KOPT-K1 (cell line): ENCODE measurements around the gene RAB34.

Source experiments
- H3K27ac ChIP-seq: fragments of 200-600 bp; sonication (generic); 2 replicates; pipeline ENCODE4 v1.5.1; 2016; ENCODE audit warnings: antibody characterized with exemption, mild to moderate bottlenecking, low read depth, low read length; ENCODE audit not compliant: poor library complexity, severe bottlenecking
- H3K36me3 ChIP-seq: fragments of 200-600 bp; sonication (generic); 2 replicates; pipeline ENCODE4 v1.5.1; 2017; ENCODE audit warnings: antibody characterized with exemption, mild to moderate bottlenecking, low read length, moderate library complexity; ENCODE audit not compliant: insufficient read depth
- H3K9me3 ChIP-seq: fragments of 200-600 bp; sonication (generic); 2 replicates; pipeline ENCODE4 v1.5.1; 2017; ENCODE audit warnings: antibody characterized with exemption, low read length, mild to moderate bottlenecking; ENCODE audit not compliant: insufficient read depth, poor library complexity, severe bottlenecking

RAB34 gene, protein sequence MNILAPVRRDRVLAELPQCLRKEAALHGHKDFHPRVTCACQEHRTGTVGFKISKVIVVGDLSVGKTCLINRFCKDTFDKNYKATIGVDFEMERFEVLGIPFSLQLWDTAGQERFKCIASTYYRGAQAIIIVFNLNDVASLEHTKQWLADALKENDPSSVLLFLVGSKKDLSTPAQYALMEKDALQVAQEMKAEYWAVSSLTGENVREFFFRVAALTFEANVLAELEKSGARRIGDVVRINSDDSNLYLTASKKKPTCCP

DNA sequence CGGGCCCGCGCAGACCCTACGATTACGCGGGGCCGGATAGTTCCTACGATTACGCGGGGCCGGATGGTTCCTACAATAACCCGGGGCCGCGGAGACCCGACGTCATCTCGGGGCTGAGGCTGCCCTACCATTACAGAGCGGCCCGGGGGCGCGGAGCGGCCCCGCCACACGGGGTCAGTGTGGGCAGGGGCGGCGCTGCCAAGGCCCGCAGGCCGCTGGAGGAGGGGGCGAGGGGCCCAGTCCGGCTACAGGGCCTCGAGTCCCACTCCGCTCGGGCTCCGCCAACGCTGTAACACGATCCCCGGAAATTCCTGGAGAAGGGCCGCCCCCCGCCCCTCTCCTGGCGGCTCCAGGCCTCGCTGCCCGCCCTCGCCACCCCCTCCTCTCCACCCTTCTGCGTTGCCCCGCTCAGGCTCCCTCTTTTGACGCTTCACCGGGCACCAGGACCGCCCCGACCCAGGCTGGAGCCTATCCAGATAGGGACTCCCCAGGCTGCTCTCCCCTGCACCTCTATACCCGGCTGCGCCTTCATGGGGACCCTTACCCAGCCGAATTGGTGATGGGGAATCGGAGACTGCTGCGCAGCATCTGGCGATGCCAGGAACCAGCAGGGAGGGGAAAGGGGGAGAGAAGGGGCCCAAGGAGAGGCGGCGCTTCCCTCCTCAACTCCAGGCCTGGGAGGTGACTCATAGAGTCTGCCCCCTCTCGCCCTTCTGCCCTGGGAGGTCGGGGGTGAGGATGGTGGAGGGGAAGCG, at the start of gene RAB34:
TSS of gene RAB34 (minus strand) at position 291 of the 755 bp plus-strand sequence. CDS start 602 bp downstream, outside the sequence.
- peaks cover 26% of the 10 kb centered on the region for H3K36me3 ChIP-seq
- H3K27ac ChIP-seq, result no peak within 1 kb of the TSS
- no peaks in the 10 kb centered on the region for H3K9me3 ChIP-seq

DNA sequence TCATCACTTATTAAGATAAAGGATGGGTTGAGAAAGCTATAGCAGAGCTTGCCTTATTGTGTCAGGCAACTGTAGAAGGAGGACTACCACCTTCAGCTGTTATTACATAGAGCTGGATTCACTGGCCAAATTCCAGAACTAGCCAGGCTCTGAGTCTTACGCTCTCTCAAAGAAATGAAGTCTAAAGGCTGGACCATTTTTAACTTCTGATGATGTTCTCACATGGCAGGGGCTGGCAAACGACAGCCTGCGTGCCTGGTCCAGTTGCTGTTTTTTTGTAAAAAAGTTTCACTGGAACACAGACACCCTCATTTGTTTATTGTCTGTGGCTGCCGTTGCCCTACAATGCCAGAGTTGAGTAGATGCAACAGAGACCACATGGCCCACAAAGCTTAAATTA, 47.4 kb upstream of the RAB34 start:
- no peaks in the 10 kb centered on the region for H3K9me3 ChIP-seq
- peaks cover 52% of the 10 kb centered on the region for H3K36me3 ChIP-seq
- no peak overlapping the region for H3K27ac ChIP-seq

DNA sequence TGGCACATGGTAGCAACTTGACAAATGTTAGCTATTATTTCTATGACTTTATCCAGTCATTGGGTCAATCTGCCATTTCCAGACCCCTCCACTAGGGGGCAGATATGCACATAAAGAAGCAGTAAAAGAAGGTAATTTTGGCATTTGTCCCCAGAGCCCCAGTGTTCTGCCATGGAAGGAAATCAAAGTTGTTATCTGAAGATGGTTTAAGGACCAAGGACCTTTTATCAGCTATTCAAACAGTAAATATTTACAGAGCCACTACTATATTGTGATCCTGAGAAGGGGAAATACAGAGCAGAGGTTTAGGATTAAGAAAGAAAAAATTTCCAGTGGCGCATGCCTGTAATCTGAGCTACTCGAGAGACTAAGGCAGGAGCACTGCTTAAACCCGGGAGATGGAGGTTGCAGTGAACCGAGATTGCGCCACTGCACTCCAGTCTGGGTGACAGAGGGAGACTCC, 46.2 kb upstream of the RAB34 start:
- Histone ChIP-seq H3K9me3 (no peaks in the 10 kb centered on the region), H3K27ac (no peak overlapping the region), H3K36me3 (peaks cover 64% of the 10 kb centered on the region)

DNA sequence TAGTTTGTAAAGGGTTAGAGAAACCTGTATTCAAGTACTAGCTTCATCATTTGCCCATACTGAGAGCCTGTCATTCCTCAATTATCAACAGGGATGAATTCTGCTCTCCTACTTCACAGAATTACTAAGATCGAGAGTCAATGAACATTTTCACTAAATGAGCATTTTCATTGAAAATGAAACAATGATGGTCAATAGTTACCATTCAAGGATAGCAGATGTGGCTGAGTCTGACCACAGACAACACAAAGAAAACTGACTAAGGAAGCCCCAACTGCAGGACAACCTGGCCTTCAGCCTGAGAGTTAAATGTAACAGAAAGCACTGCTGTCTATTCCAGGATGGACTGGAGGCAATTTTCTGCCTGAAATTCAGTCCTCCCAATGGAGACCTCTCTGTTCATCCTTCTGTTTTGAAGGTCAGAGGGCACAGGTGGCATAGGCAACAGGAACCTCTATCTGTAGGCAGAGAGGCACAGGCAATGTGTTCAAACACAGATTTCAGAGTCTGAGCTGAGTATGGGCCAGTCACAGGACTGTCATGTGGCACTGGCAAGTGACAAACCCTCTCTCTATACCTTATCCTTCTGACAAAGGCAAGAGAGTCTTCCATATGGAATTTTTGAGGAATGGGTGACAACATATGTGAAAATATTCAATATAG, 45.6 kb upstream of the RAB34 start:
- Histone ChIP-seq H3K36me3 (peaks cover 69% of the 10 kb centered on the region), H3K27ac (no peak overlapping the region), H3K9me3 (no peaks in the 10 kb centered on the region)

DNA sequence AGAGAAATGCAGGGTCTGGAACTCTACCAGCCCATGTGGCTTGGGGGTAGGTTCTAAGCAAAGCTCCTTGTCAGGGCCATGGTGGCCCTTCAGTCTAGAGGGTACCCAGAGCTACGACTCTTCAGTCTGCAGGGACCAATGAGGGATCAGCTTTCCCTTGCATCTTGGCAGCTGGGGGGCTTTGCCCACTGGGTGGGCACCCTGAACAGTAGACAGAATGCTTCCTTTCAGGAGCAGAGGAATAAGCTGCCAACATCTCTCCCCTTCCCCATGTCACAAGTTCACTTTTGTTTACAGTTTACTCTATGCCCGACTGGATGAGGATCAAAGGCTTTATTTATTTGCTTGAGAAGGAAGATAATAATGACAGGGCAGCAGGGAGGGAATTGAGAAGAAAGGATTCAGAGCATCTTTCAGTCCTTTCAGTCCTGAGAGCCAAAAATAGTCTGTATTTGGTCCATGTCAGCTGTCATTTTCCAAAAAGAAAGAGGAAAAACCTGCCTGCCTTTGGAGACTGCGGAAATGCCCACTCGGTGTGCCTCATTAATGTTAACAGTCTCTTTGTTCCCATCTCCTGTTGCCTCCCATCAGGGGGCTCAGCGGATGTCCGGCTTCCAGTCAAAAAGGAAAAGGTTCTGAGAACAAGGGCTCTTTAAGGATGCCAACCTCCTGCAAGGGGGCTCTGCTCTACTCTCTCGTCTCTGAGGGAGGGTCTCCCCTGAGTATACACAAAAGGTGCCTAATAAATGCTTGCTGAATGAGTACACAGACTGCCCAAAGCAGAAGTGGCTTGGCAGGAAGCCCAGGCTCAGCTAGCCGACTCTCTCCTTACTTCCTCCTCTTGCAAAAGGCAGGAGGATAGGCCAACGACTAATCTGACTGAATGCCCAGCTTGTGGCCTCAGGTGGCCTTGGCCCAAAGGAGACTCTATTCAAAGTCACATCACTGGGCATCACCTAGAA, 43.2 kb upstream of the RAB34 start:
- peaks cover 75% of the 10 kb centered on the region for H3K36me3 ChIP-seq

DNA sequence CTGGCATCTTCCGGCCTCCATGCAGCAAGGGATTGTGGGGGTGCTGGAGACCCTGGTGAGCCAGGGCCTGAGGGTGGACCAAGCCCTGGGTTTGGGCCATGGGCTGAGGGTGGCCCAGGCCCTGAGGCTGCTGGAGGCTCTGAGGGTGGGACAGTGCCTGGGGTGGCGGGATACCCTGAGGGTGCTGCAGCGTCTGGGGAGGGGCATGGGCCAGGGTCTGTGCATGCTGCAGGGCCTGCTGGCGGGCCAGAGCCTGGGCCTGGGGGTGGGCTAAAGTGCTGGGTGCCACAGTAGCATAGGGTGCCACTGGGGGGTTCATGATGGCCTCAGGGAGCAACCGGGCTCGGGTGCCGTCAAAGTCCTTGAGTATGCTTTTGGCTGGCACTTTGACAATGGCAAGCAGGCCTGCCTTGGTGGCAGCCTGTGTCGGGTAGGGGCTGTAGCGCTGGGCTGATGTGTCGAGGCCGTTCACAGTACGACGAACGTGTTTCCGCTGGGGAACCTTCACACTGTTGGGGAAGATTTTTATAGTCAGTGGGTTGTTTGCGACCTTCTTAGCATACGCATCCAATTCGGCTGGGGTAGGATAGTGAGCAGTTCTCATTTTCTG, 41.7 kb upstream of the RAB34 start:
- Histone ChIP-seq H3K27ac (no peak overlapping the region), H3K36me3 (peaks cover 69% of the 10 kb centered on the region), H3K9me3 (no peaks in the 10 kb centered on the region)

More for the DNA sequence above, 43.2 kb upstream of the RAB34 start:
- no peaks in the 10 kb centered on the region for H3K9me3 ChIP-seq
- no peak overlapping the region for H3K27ac ChIP-seq

DNA sequence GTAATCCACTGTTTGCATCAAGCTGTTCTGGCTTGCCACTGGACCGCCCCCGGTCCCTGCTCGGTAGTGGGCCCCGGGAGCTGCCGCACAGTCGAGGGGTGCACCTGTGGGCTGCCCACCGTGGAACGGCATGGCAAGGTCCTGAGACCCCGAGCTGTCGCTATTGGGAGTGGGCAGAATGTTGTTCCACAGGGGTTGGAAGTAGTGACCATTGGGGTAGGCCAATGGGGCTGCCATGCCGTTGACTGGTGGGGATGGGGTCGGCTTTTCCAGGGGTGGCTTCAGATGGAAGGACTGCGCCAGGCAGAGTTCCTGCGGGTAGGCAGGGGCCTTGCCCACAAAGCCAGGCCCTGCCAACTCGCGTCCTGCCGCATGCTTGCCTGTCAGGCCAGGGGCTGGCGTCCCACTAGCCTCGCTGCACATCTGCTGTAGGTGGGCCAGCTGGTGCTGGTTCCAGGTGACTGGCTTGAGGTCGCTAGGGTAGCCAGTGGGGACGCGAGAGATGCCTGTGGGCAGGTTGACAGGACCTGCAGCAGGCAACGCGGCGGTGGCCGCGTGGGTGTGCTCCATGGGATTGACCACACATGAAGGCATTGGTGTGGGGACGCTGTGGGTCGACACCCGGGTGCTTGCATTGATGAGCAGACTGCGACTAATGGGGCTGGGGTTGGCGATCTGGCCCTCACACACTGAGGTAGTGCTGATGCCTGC, 40.9 kb upstream of the RAB34 start:
- Histone ChIP-seq H3K27ac (no peak overlapping the region), H3K9me3 (no peaks in the 10 kb centered on the region), H3K36me3 (peaks cover 69% of the 10 kb centered on the region)

DNA sequence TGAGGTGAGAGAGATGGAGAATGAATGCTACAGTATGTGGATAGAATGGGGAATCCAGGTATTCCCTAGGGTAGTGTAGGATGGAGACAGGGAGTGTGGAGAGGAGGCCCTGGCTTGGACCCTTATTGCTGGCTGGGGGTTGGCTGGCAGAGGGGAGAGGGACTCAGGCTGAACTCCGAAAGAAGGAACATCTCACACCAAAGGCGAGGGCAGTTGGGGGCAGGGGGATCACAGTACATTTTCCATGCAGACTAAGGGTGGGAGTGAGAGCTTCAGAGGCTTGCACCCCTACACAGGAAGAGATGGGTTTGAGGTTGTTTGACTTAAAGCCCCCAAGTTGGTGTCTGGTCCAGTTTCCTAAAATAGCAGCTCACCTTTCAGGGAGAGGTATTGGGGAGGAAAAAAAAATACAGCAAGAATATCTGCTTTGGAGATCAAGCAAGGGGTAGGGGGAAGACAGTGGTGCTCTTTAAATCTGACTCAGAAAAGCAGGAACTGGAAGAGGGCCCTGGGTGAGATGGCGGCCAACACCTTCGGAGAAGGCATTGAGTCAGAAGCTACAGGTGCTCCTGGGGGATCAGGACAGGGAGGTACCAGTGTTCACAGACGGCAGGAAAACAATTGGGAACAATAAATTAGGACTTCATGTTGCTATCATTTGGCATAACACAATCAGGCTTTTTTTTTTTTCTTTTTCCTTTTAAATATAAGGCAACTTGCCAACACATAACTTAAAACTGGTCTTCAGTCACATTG, 38.6 kb upstream of the RAB34 start:
- peaks cover 62% of the 10 kb centered on the region for H3K36me3 ChIP-seq
- no peaks in the 10 kb centered on the region for H3K9me3 ChIP-seq
- no peak overlapping the region for H3K27ac ChIP-seq

DNA sequence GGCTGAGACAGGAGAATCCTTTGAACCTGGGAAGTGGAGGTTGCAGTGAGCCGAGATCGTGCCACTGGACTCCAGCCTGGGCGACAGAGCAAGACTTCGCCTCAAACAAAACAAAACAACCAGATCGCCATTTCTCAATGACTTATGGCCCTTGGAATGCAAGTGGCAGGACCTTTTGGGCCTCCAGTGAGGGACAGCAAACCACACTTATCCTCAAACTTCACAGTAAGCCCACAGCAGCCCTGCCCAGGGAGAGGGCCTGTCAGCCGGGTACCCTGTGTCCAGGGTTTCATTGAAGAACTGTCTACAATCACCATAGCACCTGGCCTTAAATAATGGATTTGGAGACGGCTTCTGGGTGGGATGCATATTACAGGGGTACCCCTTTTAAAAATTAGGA, 37.8 kb upstream of the RAB34 start:
- Histone ChIP-seq H3K9me3 (no peaks in the 10 kb centered on the region), H3K36me3 (peaks cover 60% of the 10 kb centered on the region), H3K27ac (no peak overlapping the region)

DNA sequence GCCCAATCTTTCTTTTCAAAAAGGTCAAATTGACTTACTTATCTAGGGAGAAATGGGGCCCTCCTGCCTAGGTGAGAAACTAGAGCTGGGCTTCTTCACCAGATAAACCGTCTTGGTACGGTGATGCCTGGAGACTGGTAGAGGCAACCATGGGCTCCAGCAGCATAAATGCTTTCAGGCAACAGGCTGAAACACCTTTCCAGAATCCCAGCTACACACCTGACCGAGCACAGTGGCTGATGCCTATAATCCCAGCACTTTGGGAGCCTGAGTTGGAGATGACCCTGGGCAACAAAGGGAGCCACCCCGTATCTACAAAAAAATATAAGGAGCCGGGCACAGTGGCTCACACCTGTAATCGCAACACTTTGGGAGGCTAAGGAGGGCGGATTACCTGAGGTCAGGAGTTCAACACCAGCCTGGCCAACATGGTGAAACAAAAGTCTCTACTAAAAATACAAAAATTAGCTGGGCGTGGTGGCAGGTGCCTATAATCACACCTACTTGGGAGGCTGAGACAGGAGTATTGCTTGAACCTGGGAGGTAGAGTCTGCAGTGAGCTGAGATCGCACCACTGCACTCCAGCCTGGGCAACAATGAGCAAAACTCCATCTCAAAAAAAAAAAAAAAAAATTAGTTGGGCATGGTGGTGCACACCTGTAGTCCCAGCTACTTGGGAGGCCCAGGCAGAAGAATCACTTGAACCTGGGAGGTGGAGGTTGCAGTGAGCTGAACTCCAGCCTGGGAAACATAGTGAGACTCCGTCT, 34.1 kb upstream of the RAB34 start:
- no peak overlapping the region for H3K27ac ChIP-seq
- H3K9me3 ChIP-seq, result no peaks in the 10 kb centered on the region
- H3K36me3 ChIP-seq, result peaks cover 62% of the 10 kb centered on the region

DNA sequence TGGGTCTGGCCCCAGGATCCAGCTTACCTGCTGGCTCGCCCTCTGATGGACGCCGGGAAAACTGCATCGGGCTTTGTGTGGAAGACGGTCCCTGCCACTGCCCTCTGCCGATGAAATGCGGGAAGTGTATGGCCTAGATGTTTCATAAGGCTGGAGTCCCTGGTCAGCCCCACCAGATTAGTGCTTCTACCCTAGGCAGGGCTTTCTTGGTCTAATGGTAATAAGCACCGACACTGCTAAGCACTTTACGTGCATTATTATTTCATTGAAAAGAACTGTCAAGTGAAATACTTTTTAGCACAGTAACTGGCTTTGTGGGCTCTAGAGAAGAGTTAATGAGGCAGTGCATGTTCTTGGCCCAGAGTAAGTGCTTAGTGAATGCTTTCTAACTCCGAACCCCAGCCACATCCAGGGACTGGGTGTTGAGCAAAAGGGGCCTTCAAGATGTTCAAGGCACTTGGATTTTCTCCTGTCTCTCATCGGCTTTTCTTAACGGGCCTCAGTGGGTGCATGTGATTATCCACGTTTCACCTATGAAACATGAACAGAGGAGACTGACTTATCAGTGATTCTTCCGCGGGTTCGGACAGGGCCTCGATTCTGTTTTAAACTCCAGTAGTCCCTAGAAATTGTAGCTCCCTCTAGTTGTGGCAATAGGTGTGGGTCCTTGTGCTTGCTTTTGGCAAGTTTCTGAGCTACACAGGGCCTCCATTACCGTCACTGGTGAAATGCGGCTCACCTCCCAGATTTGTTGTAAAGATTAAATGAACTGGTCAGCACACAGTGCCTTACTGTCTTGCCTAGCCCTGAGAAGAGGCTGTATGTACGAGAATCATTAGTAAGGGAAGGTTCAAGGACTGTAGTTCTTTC, 32.7 kb upstream of the RAB34 start:
- H3K36me3 ChIP-seq, result peaks cover 59% of the 10 kb centered on the region
- H3K9me3 ChIP-seq, result no peaks in the 10 kb centered on the region
- no peak overlapping the region for H3K27ac ChIP-seq
